Stomach (tissue), 9 donors: ENCODE results near the gene ELF5. TPM values are rescaled to one million over a fixed set of nuclear protein-coding genes. Genes with fewer than 3 reads are reported as not detected.

ENCODE experiments used
- DNase-seq, 2 donors: peaks; one replicate each; pipeline versions ENCODE4 v3.0.0 to v3.0.0-alpha.2; 2013 to 2019
- H3K27ac ChIP-seq, 5 donors: fragments of 200-600 bp in 4 of 5; sonication (generic) in 4 of 5; one replicate each; pipeline ENCODE4 v1.5.1; 2013 to 2019; ENCODE audit warnings: mild to moderate bottlenecking in 1 of 5, moderate library complexity in 1 of 5
- H3K27me3 ChIP-seq, 3 donors: fragments of 200-600 bp; sonication (generic); one replicate each; pipeline ENCODE4 v1.5.1; 2017 to 2019; ENCODE audit warnings: mixed run types in 1 of 3
- H3K36me3 ChIP-seq, 4 donors: fragments of 200-600 bp; sonication (generic); 1 replicate in 3 of 4; 2 replicates in 1 of 4; pipeline ENCODE4 v1.5.1; 2016 to 2019
- H3K4me1 ChIP-seq, 4 donors: fragments of 200-600 bp; sonication (generic); one replicate each; pipeline ENCODE4 v1.5.1; 2016 to 2019
- H3K4me3 ChIP-seq, 4 donors: fragments of 200-600 bp; sonication (generic) in 3 of 4; one replicate each; pipeline ENCODE4 v1.5.1; 2016 to 2019; ENCODE audit warnings: mild to moderate bottlenecking in 1 of 4
- H3K9me3 ChIP-seq, 4 donors: fragments of 200-600 bp; sonication (generic); one replicate each; pipeline ENCODE4 v1.5.1; 2016 to 2019
- EP300 ChIP-seq: sonication (generic); formaldehyde crosslinking; IDR thresholded peaks from one replicate; pipeline ENCODE4 v1.6.1; 2017; ENCODE audit warnings: antibody characterized with exemption
- POLR2A ChIP-seq, 4 donors: fragments of 450-650 bp; IDR thresholded peaks; one replicate each; pipeline ENCODE4 v1.6.1; 2016; ENCODE audit warnings: antibody characterized with exemption in 4 of 4, control low read depth in 2 of 4, mild to moderate bottlenecking in 1 of 4, moderate library complexity in 1 of 4
- POLR2AphosphoS5 ChIP-seq, 3 donors: sonication (generic); formaldehyde crosslinking; IDR thresholded peaks; one replicate each; pipeline ENCODE4 v1.6.1; 2016; ENCODE audit warnings: antibody characterized with exemption in 3 of 3
- WGBS, 5 donors: extraction: QIAGEN DNeasy Blood & Tissue Kit in 3 of 5; methylation state at CpG; one replicate each; pipeline versions ENCODE4 v1.1.5 to v1.1.7; 2013 to 2018; 5-methylcytosine and 5-hydroxymethylcytosine counted together
- intact Hi-C: fragments of 100-400 bp; cut with DNase I; formaldehyde crosslinking; loops from one replicate; pipeline ENCODE4 v1.15.1; 2023; ENCODE audit warnings: low total_unique reads
- polyA plus RNA-seq, 3 donors: library from polyadenylated mRNA; stranded (reverse); fragments of 200-250 nt; gene quantifications; one replicate each; pipeline ENCODE4 v1.2.3, GENCODE V29; 2013
- total RNA-seq, 5 donors: library from RNA; depleted of rRNA; stranded (reverse); fragments of >200 nt; gene quantifications; one replicate each; pipeline versions ENCODE4 v1.1.0 to v1.2.3, GENCODE V29; 2014 to 2016
- TF ChIP-seq, protein P1 (sequence below), 7 experiments: fragments of 450-650 bp in 4 of 7; fragments of 200-600 bp in 3 of 7; sonication (generic) in 3 of 7; IDR thresholded peaks; one replicate each; pipeline ENCODE4 v1.5.1; 2016 to 2019; ENCODE audit warnings: antibody characterized with exemption in 7 of 7, control low read depth in 2 of 7, mild to moderate bottlenecking in 1 of 7
- donor health status: healthy with polysubstance abuse.
- donor health status: Bipolar disorder and iron deficiency.
- donor health status: healthy.

Gene ELF5
- total and polyA plus RNA-seq, 8 donors, result 0.19 to 0.78 (median 0.55) TPM; not detected in 5

DNA sequence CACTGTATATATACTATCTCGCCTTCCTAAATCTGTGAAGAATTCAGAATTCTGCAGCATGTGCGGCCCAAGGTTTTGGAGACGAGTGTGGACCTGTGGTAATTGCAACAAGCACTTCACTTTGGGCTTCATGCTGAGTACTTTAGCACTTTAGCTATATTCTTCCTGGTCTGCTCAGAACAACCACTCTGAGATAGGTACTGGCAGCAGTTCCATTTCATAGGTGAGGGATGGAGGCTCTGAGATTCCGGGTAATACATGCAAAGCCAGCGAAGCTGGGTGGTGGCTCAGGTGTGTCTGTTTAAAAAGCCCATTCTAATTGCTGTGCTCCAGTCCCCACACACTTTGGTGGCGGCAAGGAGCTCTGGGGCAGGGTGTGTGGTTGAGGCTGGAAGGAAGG lies 6.4 kb downstream of the ELF5 start:
- TF ChIP-seq POLR2AphosphoS5 (IDR thresholded peaks at IDR 0.05), result no peak
- no peak for TF ChIP-seq EP300
- TF ChIP-seq, protein P1, sequence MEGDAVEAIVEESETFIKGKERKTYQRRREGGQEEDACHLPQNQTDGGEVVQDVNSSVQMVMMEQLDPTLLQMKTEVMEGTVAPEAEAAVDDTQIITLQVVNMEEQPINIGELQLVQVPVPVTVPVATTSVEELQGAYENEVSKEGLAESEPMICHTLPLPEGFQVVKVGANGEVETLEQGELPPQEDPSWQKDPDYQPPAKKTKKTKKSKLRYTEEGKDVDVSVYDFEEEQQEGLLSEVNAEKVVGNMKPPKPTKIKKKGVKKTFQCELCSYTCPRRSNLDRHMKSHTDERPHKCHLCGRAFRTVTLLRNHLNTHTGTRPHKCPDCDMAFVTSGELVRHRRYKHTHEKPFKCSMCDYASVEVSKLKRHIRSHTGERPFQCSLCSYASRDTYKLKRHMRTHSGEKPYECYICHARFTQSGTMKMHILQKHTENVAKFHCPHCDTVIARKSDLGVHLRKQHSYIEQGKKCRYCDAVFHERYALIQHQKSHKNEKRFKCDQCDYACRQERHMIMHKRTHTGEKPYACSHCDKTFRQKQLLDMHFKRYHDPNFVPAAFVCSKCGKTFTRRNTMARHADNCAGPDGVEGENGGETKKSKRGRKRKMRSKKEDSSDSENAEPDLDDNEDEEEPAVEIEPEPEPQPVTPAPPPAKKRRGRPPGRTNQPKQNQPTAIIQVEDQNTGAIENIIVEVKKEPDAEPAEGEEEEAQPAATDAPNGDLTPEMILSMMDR (IDR thresholded peaks at IDR 0.05), result no peak
- TF ChIP-seq POLR2A (IDR thresholded peaks at IDR 0.05), result no peak
- no peak overlapping the region for H3K27ac ChIP-seq
- no peak overlapping the region for H3K4me3 ChIP-seq
- H3K27me3 ChIP-seq, result no peaks in the 10 kb centered on the region
- peaks cover 0 to 6% (median 2%) of the 10 kb centered on the region in 4 donors for H3K4me1 ChIP-seq
- intact Hi-C loops, result no loop called here
- H3K9me3 ChIP-seq, result no peaks in the 10 kb centered on the region
- 66 to 88% (median 82%) methylated on average over 6 of the region's 6 CpGs for WGBS, 5 donors
- no peaks in the 10 kb centered on the region for H3K36me3 ChIP-seq
- no peak for DNase-seq

DNA sequence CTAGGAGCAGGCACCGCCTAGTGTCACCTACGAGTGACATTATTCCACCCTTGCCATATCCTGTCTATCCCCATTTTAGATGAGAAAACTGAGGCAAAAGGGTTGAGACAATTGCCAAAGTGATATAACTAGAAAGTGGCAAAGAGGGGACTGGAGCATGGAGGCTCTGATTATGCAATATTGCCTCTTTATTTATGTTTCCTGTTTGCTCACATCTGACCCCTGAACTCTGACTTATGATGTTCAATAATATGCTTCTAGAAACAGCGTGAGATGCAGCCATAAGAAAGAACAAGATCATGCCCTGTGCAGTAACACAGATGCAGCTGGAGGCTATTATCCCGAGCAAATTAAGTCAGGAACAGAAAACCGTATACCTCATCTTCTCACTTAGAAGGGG lies 7.7 kb downstream of the ELF5 start:
- intact Hi-C loops, result no loop called here
- Histone ChIP-seq H3K9me3 (no peaks in the 10 kb centered on the region), H3K36me3 (no peaks in the 10 kb centered on the region), H3K4me3 (no peak overlapping the region), H3K27me3 (no peaks in the 10 kb centered on the region), H3K27ac (no peak overlapping the region), H3K4me1 (peaks cover 5 to 17% (median 6%) of the 10 kb centered on the region in 4 donors)
- no peak for DNase-seq
- WGBS, 5 donors, result 72 to 84% (median 76%) methylated on average over 5 of the region's 5 CpGs
- TF ChIP-seq, protein P1 (IDR thresholded peaks at IDR 0.05), result no peak
- no peak for TF ChIP-seq EP300
- TF ChIP-seq POLR2AphosphoS5 (IDR thresholded peaks at IDR 0.05), result no peak
- no peak for TF ChIP-seq POLR2A (IDR thresholded peaks at IDR 0.05)

DNA sequence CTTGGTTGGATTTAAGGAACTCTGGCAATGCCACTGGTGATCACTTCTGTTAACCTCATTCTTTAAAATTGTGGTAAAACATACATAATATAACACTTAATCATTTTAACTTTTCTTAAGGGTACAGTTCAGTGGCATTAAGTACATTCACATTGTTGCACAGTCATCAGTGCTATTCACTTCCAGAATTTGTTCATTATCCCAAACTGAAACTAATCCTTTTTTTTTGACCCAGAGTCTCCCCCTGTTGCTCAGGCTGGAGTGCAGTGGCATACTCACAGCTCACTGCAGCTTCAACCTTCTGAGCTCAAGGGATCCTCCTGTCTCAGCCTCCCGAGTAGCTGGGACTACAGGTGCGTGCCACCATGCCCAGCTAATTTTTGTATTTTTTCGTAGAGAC lies 10.6 kb downstream of the ELF5 start:
- Histone ChIP-seq H3K36me3 (no peaks in the 10 kb centered on the region), H3K9me3 (no peaks in the 10 kb centered on the region), H3K27ac (no peak overlapping the region), H3K4me3 (no peak overlapping the region), H3K4me1 (peaks cover 5 to 17% (median 6%) of the 10 kb centered on the region in 4 donors), H3K27me3 (no peaks in the 10 kb centered on the region)
- no peak for DNase-seq
- TF ChIP-seq POLR2A (IDR thresholded peaks at IDR 0.05) (no peak), POLR2AphosphoS5 (IDR thresholded peaks at IDR 0.05) (no peak), EP300 (no peak)
- TF ChIP-seq, protein P1 (IDR thresholded peaks at IDR 0.05), result no peak
- 93 to 98% (median 97%) methylated on average over 3 of the region's 3 CpGs for WGBS, 5 donors
- intact Hi-C loops, result no loop called here

DNA sequence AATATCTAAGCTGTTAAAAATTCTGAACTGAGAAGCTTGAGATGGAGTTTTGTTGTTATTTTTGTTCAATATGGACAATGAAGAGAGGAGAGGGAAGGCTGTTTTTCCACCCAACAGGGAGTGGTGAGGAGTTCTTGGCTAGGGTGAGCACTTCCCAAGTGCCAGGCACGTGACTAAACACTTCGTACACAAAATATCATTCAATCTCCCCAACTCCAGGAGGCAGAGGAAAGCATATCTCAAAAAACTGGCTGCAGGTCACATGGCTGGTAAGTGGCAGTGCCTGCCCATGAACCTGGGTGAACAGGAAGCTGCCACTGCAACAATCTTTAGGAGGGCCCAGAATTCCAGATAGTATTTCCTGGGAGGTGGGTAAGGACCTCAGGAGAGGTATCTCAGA lies 11.6 kb downstream of the ELF5 start:
- peak overlapping the region in 3 of 5 donors; percentile 1 to 47 (median 31) for H3K27ac ChIP-seq
- WGBS, 5 donors, result 0 to 18% (median 9%) methylated on average over 2 of the region's 2 CpGs
- H3K36me3 ChIP-seq, result no peaks in the 10 kb centered on the region
- H3K9me3 ChIP-seq, result no peaks in the 10 kb centered on the region
- no peak overlapping the region for H3K4me3 ChIP-seq
- no peaks in the 10 kb centered on the region for H3K27me3 ChIP-seq
- TF ChIP-seq, protein P1 (IDR thresholded peaks at IDR 0.05), result no peak
- TF ChIP-seq EP300, result no peak
- no peak for TF ChIP-seq POLR2AphosphoS5 (IDR thresholded peaks at IDR 0.05)
- H3K4me1 ChIP-seq, result peaks cover 5 to 17% (median 6%) of the 10 kb centered on the region in 4 donors
- DNase-seq, result peak in 1 of 2 donors; percentile 29
- intact Hi-C loops, result no loop called here
